Measurements from ENCODE around the gene C3orf49. TPM values are rescaled to one million over a fixed set of nuclear protein-coding genes. Genes with fewer than 3 reads are reported as not detected.
A peak's percentile ranks its signal among the peaks of the same experiment; 100 is the strongest.

The C3orf49 gene
- total and polyA plus RNA-seq, 2 of the 13 experiments (the other 11 are each of a cell fraction or from before 2014, with no cell fraction given) = not detected

DNA sequence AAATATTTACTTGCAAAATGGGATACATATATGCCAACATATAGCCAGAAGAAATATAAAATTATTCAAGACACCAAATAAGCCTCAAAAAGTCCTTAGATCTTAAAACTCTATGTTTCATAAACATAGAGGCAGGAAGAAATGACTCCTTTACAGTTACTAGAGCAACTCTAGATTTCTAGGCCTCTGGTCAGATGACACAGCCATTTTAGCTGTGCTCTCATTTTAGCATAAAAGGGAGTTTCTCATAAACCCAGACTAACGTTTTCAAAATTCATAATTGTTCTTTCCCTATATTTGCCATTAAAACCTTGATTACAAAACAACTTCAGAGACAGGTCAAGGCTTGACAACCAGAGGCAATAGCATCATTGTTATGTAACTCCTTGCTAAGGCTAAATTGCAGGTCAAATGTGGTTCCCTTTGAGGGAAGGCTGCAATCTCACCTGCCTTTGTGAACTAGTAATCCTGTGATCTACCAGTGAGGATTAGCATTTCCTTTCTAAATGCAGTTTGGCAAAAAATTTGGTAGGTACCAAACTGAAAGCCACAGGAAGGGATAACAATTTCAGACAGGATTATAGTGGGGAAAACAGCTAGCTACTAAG is 36.3 kb downstream of the C3orf49 start:
- FAIRE-seq (peak; percentile 30), DNase-seq (ENCODE audit: low spot score) (no peak), ATAC-seq (no peak)
- H3K4me1 ChIP-seq (ENCODE audit: insufficient read depth, low read length) = peaks cover 7% of the 10 kb centered on the region; the same call in 1 of the 2 replicates
- H3K27me3 ChIP-seq (ENCODE audit: control insufficient read depth in 1 of 2, insufficient read depth in 2 of 2, low read length in 2 of 2) = no peaks in the 10 kb centered on the region
- ChIA-PET POLR2A (no interaction called here), CTCF (ENCODE audit: low intra/inter-chr PET ratio, low total read pairs) (no interaction called here)
- TF ChIP-seq, protein P1, sequence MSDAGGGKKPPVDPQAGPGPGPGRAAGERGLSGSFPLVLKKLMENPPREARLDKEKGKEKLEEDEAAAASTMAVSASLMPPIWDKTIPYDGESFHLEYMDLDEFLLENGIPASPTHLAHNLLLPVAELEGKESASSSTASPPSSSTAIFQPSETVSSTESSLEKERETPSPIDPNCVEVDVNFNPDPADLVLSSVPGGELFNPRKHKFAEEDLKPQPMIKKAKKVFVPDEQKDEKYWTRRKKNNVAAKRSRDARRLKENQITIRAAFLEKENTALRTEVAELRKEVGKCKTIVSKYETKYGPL (CRISPR knock-in tag; IDR thresholded peaks at IDR 0.05) = peak; percentile 63; the same call in 1 of the 2 replicates
- TF ChIP-seq ZBTB40 (IDR thresholded peaks at IDR 0.05) (no peak), ZBTB40 (CRISPR knock-in tag; IDR thresholded peaks at IDR 0.05) (no peak), GTF2F1 (IDR thresholded peaks at IDR 0.05; ENCODE audit: low read length) (no peak), ZNF567 (CRISPR knock-in tag; IDR thresholded peaks at IDR 0.05; ENCODE audit: borderline replicate concordance) (no peak)
- TF ChIP-seq, protein P2, sequence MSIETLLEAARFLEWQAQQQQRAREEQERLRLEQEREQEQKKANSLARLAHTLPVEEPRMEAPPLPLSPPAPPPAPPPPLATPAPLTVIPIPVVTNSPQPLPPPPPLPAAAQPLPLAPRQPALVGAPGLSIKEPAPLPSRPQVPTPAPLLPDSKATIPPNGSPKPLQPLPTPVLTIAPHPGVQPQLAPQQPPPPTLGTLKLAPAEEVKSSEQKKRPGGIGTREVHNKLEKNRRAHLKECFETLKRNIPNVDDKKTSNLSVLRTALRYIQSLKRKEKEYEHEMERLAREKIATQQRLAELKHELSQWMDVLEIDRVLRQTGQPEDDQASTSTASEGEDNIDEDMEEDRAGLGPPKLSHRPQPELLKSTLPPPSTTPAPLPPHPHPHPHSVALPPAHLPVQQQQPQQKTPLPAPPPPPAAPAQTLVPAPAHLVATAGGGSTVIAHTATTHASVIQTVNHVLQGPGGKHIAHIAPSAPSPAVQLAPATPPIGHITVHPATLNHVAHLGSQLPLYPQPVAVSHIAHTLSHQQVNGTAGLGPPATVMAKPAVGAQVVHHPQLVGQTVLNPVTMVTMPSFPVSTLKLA (IDR thresholded peaks at IDR 0.05) = no peak
- TF ChIP-seq, protein P3, sequence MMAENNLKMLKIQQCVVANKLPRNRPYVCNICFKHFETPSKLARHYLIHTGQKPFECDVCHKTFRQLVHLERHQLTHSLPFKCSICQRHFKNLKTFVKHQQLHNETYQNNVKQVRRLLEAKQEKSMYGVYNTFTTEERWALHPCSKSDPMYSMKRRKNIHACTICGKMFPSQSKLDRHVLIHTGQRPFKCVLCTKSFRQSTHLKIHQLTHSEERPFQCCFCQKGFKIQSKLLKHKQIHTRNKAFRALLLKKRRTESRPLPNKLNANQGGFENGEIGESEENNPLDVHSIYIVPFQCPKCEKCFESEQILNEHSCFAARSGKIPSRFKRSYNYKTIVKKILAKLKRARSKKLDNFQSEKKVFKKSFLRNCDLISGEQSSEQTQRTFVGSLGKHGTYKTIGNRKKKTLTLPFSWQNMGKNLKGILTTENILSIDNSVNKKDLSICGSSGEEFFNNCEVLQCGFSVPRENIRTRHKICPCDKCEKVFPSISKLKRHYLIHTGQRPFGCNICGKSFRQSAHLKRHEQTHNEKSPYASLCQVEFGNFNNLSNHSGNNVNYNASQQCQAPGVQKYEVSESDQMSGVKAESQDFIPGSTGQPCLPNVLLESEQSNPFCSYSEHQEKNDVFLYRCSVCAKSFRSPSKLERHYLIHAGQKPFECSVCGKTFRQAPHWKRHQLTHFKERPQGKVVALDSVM (CRISPR knock-in tag; IDR thresholded peaks at IDR 0.05) = no peak
- peaks cover 9% of the 10 kb centered on the region for H3K79me2 ChIP-seq (ENCODE audit: insufficient read depth, low read length)
- H3K9me3 ChIP-seq (ENCODE audit: low read length) = no peaks in the 10 kb centered on the region
- no peak overlapping the region for H3K9ac ChIP-seq (ENCODE audit: insufficient read depth, low read depth, low read length)
- H4K20me1 ChIP-seq (ENCODE audit: insufficient read depth, low read length) = no peaks in the 10 kb centered on the region
- no peak overlapping the region for H3K4me3 ChIP-seq (replicated peaks in 1 of 3; ENCODE audit: insufficient read depth in 1 of 3, low read depth in 2 of 3, low read length in 3 of 3)
- in situ Hi-C loops (cut with HindIII; ENCODE audit: extremely low pct_ligation_motif_present, low pct_unique_long_range_greater_than_20kb) (no loop called here), intact Hi-C loops (cut with micrococcal nuclease; ENCODE audit: unreplicated experiment) (no loop called here)
- no peaks in the 10 kb centered on the region; a peak in 1 of 5 replicates for H3K36me3 ChIP-seq (replicated peaks in 1 of 2; ENCODE audit: control insufficient read depth in 1 of 2, insufficient read depth in 2 of 2, low read length in 2 of 2)
- no peak overlapping the region for H2AFZ ChIP-seq (ENCODE audit: low read length)
- no peak overlapping the region for H3K27ac ChIP-seq (ENCODE audit: extremely low read length, insufficient read depth, low read length)
- no peak overlapping the region for H3K4me2 ChIP-seq (ENCODE audit: low read depth, low read length)
- BruUV-seq (replicated peaks) = no TSS peak
- WGBS (ENCODE audit: low lambda C conversion rate) = 76% methylated on average over 1 of the region's 1 CpG

Data from HepG2 (cell line).